ENCODE results near the gene DHRS11.

Gene DHRS11

DNA sequence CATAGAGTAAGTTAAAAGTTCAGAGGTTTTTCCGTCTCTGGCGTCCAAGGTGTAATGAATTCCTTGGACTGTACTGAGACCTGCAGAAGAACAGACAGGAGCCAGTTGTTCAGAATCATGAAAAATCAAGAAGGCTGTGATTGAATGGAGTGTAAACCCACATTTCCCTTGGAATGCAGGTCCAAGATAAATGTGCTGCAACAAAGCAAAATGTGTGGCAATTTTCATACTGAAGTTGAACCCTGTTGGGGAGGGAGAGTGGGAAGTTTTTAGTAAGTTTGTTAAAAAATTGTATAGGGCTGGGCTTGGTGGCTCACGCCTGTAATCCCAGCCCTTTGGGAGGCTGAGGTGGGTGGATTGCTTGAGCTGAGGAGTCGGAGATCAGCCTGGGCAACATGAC, 25.6 kb upstream of the DHRS11 start:
- no peak for ATAC-seq
- TF ChIP-seq ESRRG (CRISPR knock-in tag; IDR thresholded peaks at IDR 0.05), result no peak
- TF ChIP-seq, protein P1, sequence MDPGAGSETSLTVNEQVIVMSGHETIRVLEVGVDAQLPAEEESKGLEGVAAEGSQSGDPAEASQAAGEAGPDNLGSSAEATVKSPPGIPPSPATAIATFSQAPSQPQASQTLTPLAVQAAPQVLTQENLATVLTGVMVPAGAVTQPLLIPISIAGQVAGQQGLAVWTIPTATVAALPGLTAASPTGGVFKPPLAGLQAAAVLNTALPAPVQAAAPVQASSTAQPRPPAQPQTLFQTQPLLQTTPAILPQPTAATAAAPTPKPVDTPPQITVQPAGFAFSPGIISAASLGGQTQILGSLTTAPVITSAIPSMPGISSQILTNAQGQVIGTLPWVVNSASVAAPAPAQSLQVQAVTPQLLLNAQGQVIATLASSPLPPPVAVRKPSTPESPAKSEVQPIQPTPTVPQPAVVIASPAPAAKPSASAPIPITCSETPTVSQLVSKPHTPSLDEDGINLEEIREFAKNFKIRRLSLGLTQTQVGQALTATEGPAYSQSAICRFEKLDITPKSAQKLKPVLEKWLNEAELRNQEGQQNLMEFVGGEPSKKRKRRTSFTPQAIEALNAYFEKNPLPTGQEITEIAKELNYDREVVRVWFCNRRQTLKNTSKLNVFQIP (CRISPR knock-in tag; IDR thresholded peaks at IDR 0.05; ENCODE audit: borderline replicate concordance, low read depth), result no peak
- TF ChIP-seq GLIS3 (CRISPR knock-in tag; IDR thresholded peaks at IDR 0.05), result no peak
- no peak for TF ChIP-seq ZC3H10 (CRISPR knock-in tag; IDR thresholded peaks at IDR 0.05)
- no peak for TF ChIP-seq SNAI2 (CRISPR knock-in tag; IDR thresholded peaks at IDR 0.05)
- TF ChIP-seq, protein P2, sequence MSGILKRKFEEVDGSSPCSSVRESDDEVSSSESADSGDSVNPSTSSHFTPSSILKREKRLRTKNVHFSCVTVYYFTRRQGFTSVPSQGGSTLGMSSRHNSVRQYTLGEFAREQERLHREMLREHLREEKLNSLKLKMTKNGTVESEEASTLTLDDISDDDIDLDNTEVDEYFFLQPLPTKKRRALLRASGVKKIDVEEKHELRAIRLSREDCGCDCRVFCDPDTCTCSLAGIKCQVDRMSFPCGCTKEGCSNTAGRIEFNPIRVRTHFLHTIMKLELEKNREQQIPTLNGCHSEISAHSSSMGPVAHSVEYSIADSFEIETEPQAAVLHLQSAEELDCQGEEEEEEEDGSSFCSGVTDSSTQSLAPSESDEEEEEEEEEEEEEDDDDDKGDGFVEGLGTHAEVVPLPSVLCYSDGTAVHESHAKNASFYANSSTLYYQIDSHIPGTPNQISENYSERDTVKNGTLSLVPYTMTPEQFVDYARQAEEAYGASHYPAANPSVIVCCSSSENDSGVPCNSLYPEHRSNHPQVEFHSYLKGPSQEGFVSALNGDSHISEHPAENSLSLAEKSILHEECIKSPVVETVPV (CRISPR knock-in tag; IDR thresholded peaks at IDR 0.05), result no peak
- no peak for TF ChIP-seq ZNF70 (CRISPR knock-in tag; IDR thresholded peaks at IDR 0.05)
- TF ChIP-seq ZFP3 (CRISPR knock-in tag; IDR thresholded peaks at IDR 0.05), result no peak
- TF ChIP-seq, protein P3, sequence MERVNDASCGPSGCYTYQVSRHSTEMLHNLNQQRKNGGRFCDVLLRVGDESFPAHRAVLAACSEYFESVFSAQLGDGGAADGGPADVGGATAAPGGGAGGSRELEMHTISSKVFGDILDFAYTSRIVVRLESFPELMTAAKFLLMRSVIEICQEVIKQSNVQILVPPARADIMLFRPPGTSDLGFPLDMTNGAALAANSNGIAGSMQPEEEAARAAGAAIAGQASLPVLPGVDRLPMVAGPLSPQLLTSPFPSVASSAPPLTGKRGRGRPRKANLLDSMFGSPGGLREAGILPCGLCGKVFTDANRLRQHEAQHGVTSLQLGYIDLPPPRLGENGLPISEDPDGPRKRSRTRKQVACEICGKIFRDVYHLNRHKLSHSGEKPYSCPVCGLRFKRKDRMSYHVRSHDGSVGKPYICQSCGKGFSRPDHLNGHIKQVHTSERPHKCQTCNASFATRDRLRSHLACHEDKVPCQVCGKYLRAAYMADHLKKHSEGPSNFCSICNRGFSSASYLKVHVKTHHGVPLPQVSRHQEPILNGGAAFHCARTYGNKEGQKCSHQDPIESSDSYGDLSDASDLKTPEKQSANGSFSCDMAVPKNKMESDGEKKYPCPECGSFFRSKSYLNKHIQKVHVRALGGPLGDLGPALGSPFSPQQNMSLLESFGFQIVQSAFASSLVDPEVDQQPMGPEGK (CRISPR knock-in tag; IDR thresholded peaks at IDR 0.05; ENCODE audit: borderline replicate concordance), result no peak
- no peak for TF ChIP-seq PPARA (CRISPR knock-in tag; IDR thresholded peaks at IDR 0.05; ENCODE audit: borderline replicate concordance)
- no peak for TF ChIP-seq RARB (CRISPR knock-in tag; IDR thresholded peaks at IDR 0.05)
- TF ChIP-seq OSR1 (CRISPR knock-in tag; IDR thresholded peaks at IDR 0.05), result no peak
- TF ChIP-seq ZNF565 (CRISPR knock-in tag; conservative IDR thresholded peaks at IDR 0.05; ENCODE audit: low read depth), result no peak
- no peak for TF ChIP-seq BACH2 (CRISPR knock-in tag; IDR thresholded peaks at IDR 0.05; ENCODE audit: borderline replicate concordance)
- no peak for TF ChIP-seq ARNTL (CRISPR knock-in tag; IDR thresholded peaks at IDR 0.05; ENCODE audit: borderline replicate concordance, low read depth)
- TF ChIP-seq ISL1 (CRISPR knock-in tag; IDR thresholded peaks at IDR 0.05), result no peak
- TF ChIP-seq TCF4 (CRISPR knock-in tag; IDR thresholded peaks at IDR 0.05; ENCODE audit: borderline replicate concordance), result no peak
- no peak for TF ChIP-seq ZFP30 (CRISPR knock-in tag; IDR thresholded peaks at IDR 0.05)
- TF ChIP-seq, protein P4, sequence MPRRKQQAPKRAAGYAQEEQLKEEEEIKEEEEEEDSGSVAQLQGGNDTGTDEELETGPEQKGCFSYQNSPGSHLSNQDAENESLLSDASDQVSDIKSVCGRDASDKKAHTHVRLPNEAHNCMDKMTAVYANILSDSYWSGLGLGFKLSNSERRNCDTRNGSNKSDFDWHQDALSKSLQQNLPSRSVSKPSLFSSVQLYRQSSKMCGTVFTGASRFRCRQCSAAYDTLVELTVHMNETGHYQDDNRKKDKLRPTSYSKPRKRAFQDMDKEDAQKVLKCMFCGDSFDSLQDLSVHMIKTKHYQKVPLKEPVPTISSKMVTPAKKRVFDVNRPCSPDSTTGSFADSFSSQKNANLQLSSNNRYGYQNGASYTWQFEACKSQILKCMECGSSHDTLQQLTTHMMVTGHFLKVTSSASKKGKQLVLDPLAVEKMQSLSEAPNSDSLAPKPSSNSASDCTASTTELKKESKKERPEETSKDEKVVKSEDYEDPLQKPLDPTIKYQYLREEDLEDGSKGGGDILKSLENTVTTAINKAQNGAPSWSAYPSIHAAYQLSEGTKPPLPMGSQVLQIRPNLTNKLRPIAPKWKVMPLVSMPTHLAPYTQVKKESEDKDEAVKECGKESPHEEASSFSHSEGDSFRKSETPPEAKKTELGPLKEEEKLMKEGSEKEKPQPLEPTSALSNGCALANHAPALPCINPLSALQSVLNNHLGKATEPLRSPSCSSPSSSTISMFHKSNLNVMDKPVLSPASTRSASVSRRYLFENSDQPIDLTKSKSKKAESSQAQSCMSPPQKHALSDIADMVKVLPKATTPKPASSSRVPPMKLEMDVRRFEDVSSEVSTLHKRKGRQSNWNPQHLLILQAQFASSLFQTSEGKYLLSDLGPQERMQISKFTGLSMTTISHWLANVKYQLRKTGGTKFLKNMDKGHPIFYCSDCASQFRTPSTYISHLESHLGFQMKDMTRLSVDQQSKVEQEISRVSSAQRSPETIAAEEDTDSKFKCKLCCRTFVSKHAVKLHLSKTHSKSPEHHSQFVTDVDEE (CRISPR knock-in tag; IDR thresholded peaks at IDR 0.05), result no peak

DNA sequence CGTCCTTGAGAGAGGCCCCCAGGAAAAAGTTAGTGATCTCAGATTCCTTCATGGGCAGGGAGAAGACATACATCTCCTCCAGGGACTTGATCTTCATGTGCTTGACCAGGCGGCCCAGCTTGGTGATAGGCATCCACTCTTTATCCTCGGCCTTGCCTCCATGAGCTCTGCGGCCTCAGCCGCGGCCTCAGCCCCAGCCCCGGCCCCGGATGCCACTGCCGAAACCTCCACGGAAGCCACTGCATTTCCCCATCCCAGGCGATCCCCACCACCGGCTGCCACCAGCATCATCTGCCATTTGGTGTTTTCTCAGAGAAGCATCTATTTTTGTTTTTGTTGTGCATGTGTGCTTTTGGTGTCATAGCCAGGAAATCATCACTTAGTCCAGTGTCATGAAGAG, 16.7 kb upstream of the DHRS11 start:
- TF ChIP-seq ZFP30 (CRISPR knock-in tag; IDR thresholded peaks at IDR 0.05) (no peak), ZNF70 (CRISPR knock-in tag; IDR thresholded peaks at IDR 0.05) (no peak), SNAI2 (CRISPR knock-in tag; IDR thresholded peaks at IDR 0.05) (no peak), BACH2 (CRISPR knock-in tag; IDR thresholded peaks at IDR 0.05; ENCODE audit: borderline replicate concordance) (no peak), ISL1 (CRISPR knock-in tag; IDR thresholded peaks at IDR 0.05) (no peak), TCF4 (CRISPR knock-in tag; IDR thresholded peaks at IDR 0.05; ENCODE audit: borderline replicate concordance) (no peak), OSR1 (CRISPR knock-in tag; IDR thresholded peaks at IDR 0.05) (no peak), ZFP3 (CRISPR knock-in tag; IDR thresholded peaks at IDR 0.05) (no peak), ARNTL (CRISPR knock-in tag; IDR thresholded peaks at IDR 0.05; ENCODE audit: borderline replicate concordance, low read depth) (no peak), GLIS3 (CRISPR knock-in tag; IDR thresholded peaks at IDR 0.05) (no peak), ESRRG (CRISPR knock-in tag; IDR thresholded peaks at IDR 0.05) (no peak), RARB (CRISPR knock-in tag; IDR thresholded peaks at IDR 0.05) (no peak), CSDC2 (CRISPR knock-in tag; IDR thresholded peaks at IDR 0.05) (no peak), ZNF8 (CRISPR knock-in tag; IDR thresholded peaks at IDR 0.05) (no peak)
- TF ChIP-seq, protein P3 (CRISPR knock-in tag; IDR thresholded peaks at IDR 0.05; ENCODE audit: borderline replicate concordance), result no peak
- TF ChIP-seq, protein P5, sequence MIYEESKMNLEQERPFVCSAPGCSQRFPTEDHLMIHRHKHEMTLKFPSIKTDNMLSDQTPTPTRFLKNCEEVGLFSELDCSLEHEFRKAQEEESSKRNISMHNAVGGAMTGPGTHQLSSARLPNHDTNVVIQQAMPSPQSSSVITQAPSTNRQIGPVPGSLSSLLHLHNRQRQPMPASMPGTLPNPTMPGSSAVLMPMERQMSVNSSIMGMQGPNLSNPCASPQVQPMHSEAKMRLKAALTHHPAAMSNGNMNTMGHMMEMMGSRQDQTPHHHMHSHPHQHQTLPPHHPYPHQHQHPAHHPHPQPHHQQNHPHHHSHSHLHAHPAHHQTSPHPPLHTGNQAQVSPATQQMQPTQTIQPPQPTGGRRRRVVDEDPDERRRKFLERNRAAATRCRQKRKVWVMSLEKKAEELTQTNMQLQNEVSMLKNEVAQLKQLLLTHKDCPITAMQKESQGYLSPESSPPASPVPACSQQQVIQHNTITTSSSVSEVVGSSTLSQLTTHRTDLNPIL (CRISPR knock-in tag; IDR thresholded peaks at IDR 0.05; ENCODE audit: low read depth), result no peak
- TF ChIP-seq, protein P1 (CRISPR knock-in tag; IDR thresholded peaks at IDR 0.05; ENCODE audit: borderline replicate concordance, low read depth), result no peak
- no peak for ATAC-seq
